NCI-H460 (cell line): ENCODE results near the gene IFIT3. TPM values are rescaled to one million over a fixed set of nuclear protein-coding genes. Genes with fewer than 3 reads are reported as not detected.
"Not testable (repeated sequence)": the region's sequence is repeated elsewhere in the genome, so short reads cannot be mapped to it uniquely, and the experiment has no call there.

Experiments used
- DNase-seq: peaks from one replicate; pipeline ENCODE4 v3.0.0-alpha.2; 2016; ENCODE audit warnings: low read depth; ENCODE audit errors: extremely low read depth
- total RNA-seq: library from RNA; depleted of rRNA; stranded (reverse); fragments of >200 nt; shearing (Covaris generic); gene quantifications from 2 replicates; pipeline ENCODE4 v1.2.3, GENCODE V29; 2014

The IFIT3 gene
- total RNA-seq, 1 experiment from 2014 or later = 3.1 TPM

GRCh38 chr10:89302625-89303024, 25.2 kb upstream of the IFIT3 start:
- no peak for DNase-seq

- DNase-seq = no peak
These were observed 24.6 kb upstream of the IFIT3 start for GRCh38 chr10:89303161-89303560.

GRCh38 chr10:89304026-89304425, 23.8 kb upstream of the IFIT3 start:
- no peak for DNase-seq

- no peak for DNase-seq
These were observed 23.4 kb upstream of the IFIT3 start for GRCh38 chr10:89304446-89304845.

- DNase-seq = no peak
These were observed 22.9 kb upstream of the IFIT3 start for GRCh38 chr10:89304925-89305324.

GRCh38 chr10:89305766-89306433, 21.9 kb upstream of the IFIT3 start:
- no peak for DNase-seq

GRCh38 chr10:89306434-89307268, 21.1 kb upstream of the IFIT3 start:
- DNase-seq = no peak

GRCh38 chr10:89307269-89307577, 20.6 kb upstream of the IFIT3 start:
- DNase-seq = no peak

GRCh38 chr10:89308266-89308665, 19.5 kb upstream of the IFIT3 start:
- no peak for DNase-seq

GRCh38 chr10:89308736-89309135, 19.1 kb upstream of the IFIT3 start:
- DNase-seq = no peak

- DNase-seq = no peak
These were observed 18.4 kb upstream of the IFIT3 start for GRCh38 chr10:89309156-89310055.

- no peak for DNase-seq
These were observed 17.5 kb upstream of the IFIT3 start for GRCh38 chr10:89310056-89310893.

- no peak for DNase-seq
These were observed 14.8 kb upstream of the IFIT3 start for GRCh38 chr10:89312973-89313372.

- no peak for DNase-seq
These were observed 13.1 kb upstream of the IFIT3 start for GRCh38 chr10:89314676-89315075.

- not testable (repeated sequence) for DNase-seq
These were observed 9.8 kb upstream of the IFIT3 start for GRCh38 chr10:89318047-89318446.

GRCh38 chr10:89325081-89325480, 2.7 kb upstream of the IFIT3 start:
- DNase-seq = not testable (repeated sequence)

- not testable (repeated sequence) for DNase-seq
These were observed 1.9 kb upstream of the IFIT3 start for GRCh38 chr10:89325856-89326255.

- DNase-seq = no peak
These were observed 1.4 kb downstream of the IFIT3 start for GRCh38 chr10:89329151-89329550.

GRCh38 chr10:89330014-89330413, 2.2 kb downstream of the IFIT3 start:
- DNase-seq = not testable (repeated sequence)

GRCh38 chr10:89330537-89331212, 2.9 kb downstream of the IFIT3 start:
- no peak for DNase-seq
